ENCODE measurements around the gene SDR9C7. TPM values are rescaled to one million over a fixed set of nuclear protein-coding genes. Genes with fewer than 3 reads are reported as not detected.
A peak's percentile ranks its signal among the peaks of the same experiment; 100 is the strongest.

SDR9C7 gene
- total and polyA plus RNA-seq, 8 donors, result not detected

DNA sequence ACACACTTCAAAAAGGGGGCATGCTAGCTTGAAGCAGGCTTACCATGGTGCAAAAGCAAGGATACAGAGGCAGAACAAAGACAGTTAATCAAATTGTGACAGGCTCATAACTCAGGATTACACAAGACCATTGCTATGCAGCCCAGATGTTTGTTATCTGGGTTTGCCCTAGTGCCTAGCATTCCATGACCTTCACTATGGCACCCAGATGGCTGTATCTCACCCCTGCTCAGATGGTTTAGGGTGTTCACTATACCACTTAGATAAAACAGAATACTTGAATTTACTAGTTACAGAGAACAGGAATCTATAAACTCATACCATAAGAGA lies 56.2 kb downstream of the SDR9C7 start:
- intact Hi-C loops (cut with DNase I), result no loop called here
- ATAC-seq (peak in 1 of 4 donors; percentile 61), DNase-seq (no peak), FAIRE-seq (no peak)
- TF ChIP-seq, protein P1, sequence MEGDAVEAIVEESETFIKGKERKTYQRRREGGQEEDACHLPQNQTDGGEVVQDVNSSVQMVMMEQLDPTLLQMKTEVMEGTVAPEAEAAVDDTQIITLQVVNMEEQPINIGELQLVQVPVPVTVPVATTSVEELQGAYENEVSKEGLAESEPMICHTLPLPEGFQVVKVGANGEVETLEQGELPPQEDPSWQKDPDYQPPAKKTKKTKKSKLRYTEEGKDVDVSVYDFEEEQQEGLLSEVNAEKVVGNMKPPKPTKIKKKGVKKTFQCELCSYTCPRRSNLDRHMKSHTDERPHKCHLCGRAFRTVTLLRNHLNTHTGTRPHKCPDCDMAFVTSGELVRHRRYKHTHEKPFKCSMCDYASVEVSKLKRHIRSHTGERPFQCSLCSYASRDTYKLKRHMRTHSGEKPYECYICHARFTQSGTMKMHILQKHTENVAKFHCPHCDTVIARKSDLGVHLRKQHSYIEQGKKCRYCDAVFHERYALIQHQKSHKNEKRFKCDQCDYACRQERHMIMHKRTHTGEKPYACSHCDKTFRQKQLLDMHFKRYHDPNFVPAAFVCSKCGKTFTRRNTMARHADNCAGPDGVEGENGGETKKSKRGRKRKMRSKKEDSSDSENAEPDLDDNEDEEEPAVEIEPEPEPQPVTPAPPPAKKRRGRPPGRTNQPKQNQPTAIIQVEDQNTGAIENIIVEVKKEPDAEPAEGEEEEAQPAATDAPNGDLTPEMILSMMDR (IDR thresholded peaks at IDR 0.05), result no peak
- no peak overlapping the region for H3K4me3 ChIP-seq
- no peaks in the 10 kb centered on the region for H3K27me3 ChIP-seq
- no peaks in the 10 kb centered on the region for H3K36me3 ChIP-seq
- no peaks in the 10 kb centered on the region for H3K9me3 ChIP-seq
- no peaks in the 10 kb centered on the region for H3K4me1 ChIP-seq
- H3K27ac ChIP-seq, result no peak overlapping the region

DNA sequence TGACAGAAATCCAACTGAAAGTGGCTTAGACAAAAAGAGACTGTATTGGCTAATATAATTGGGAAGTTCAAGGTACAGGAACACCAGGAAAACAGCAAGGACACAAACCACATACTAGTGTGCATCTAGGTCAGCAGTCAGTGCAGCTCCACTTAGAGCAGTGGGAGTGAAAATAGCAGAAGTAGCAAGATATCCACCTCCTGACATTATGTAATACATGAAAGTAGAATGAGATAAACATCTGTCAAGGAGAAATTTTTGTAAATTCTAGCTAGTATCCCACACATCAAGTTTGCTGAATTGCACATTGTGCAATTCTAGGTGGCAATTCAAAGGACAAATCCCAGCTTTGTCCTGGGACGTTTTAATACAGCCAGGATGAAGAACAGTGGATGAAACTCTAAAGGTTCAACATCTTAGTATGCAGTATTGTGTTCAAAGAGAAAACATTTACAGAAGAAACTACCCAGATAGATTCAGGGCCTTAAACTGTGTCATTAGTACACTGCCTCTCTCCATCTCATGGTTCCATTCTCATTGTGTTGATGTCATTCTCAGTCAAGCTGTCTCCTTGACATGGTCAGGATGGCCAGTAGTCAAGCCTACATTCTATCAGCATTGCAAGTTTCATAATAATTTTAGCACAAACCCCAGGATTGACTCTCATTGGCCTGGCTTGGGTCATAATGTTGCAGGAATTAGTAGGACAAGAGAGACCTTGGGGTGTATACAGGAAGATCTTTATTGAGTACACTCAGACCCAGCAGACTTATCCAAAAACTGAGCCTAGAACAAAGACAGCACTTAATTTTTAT lies 56.8 kb downstream of the SDR9C7 start:
- DNase-seq, result no peak
- FAIRE-seq, result no peak
- TF ChIP-seq, protein P1 (IDR thresholded peaks at IDR 0.05), result no peak
- no peak for ATAC-seq
- no peaks in the 10 kb centered on the region for H3K9me3 ChIP-seq
- H3K4me3 ChIP-seq, result no peak overlapping the region
- H3K36me3 ChIP-seq, result no peaks in the 10 kb centered on the region
- H3K27ac ChIP-seq, result no peak overlapping the region
- 42 to 59% methylated on average over 1 of the region's 1 CpG for WGBS, 2 donors
- intact Hi-C loops (cut with DNase I), result no loop called here
- H3K4me1 ChIP-seq, result no peaks in the 10 kb centered on the region
- no peaks in the 10 kb centered on the region for H3K27me3 ChIP-seq

GRCh38 chr12:56874821-56875220 lies 59.4 kb downstream of the SDR9C7 start:
- no peak for FAIRE-seq
- Histone ChIP-seq H3K9me3 (no peaks in the 10 kb centered on the region), H3K4me1 (no peaks in the 10 kb centered on the region), H3K27ac (no peak overlapping the region), H3K4me3 (no peak overlapping the region), H3K27me3 (no peaks in the 10 kb centered on the region), H3K36me3 (no peaks in the 10 kb centered on the region)
- no peak for ATAC-seq
- DNase-seq, result no peak
- TF ChIP-seq, protein P1 (IDR thresholded peaks at IDR 0.05), result no peak
- intact Hi-C loops (cut with DNase I), result no loop called here
- 62 to 66% methylated on average over 1 of the region's 1 CpG for WGBS, 2 donors

DNA sequence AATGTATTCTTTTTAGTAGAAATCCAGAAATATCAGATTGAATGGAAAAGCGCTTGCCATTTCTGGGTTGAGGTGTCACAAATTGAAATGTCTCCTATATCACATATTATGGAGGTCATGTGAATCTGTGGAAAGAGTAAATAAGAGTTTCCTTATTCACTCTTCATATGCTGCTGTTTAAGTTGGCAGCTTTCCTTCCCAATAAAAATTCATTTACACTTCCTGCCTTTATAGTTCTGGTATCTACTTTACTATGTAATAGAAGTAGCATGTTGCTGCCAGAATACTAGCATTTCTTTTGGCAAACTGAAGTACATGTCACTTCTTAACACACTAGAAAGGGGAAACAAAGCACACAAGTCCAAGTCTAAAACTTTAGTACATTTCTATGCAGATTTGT lies 60.8 kb downstream of the SDR9C7 start:
- Histone ChIP-seq H3K4me3 (no peak overlapping the region), H3K27me3 (no peaks in the 10 kb centered on the region), H3K9me3 (no peaks in the 10 kb centered on the region), H3K27ac (no peak overlapping the region), H3K36me3 (no peaks in the 10 kb centered on the region), H3K4me1 (no peaks in the 10 kb centered on the region)
- FAIRE-seq, result no peak
- WGBS, 2 donors, result 0 to 3% methylated on average over 1 of the region's 1 CpG
- no peak for ATAC-seq
- intact Hi-C loops (cut with DNase I), result no loop called here
- no peak for DNase-seq
- TF ChIP-seq, protein P1 (IDR thresholded peaks at IDR 0.05), result no peak

Other genes starting within 250 kb of the SDR9C7 start
- 10 to 100 TPM; 48.8 to 98.1 (median 69.3) TPM for gene PTGES3, start 246.1 kb downstream of the SDR9C7 start, total RNA-seq
- 10 to 100 TPM; 33.4 to 86.4 TPM for gene PTGES3, start 246.1 kb downstream of the SDR9C7 start, polyA plus RNA-seq
- gene NACA, start 209.1 kb downstream of the SDR9C7 start, total RNA-seq, result 100 to 1,000 TPM; 305 to 633 (median 468) TPM
- 100 to 1,000 TPM; 846 to 892 TPM for gene NACA, start 209.1 kb downstream of the SDR9C7 start, polyA plus RNA-seq
- gene PRIM1, start 182.1 kb downstream of the SDR9C7 start, total RNA-seq, result 1 to 10 TPM; 2.8 to 6.5 (median 4.2) TPM
- 1 to 10 TPM; 2.4 to 4.4 TPM for gene PRIM1, start 182.1 kb downstream of the SDR9C7 start, polyA plus RNA-seq
- under 1 TPM in 3 of 6 donors, not detected in 3; 0.12 to 0.66 (median 0.31) TPM for gene HSD17B6, start 171.1 kb downstream of the SDR9C7 start, total RNA-seq
- gene HSD17B6, start 171.1 kb downstream of the SDR9C7 start, polyA plus RNA-seq, result 1 to 10 TPM in 1 of 2 donors, under 1 TPM in 1; 0.15 to 1.3 TPM
- under 1 TPM; 0.08 to 0.35 (median 0.25) TPM for gene RDH16, start 23.2 kb upstream of the SDR9C7 start, total RNA-seq
- gene RDH16, start 23.2 kb upstream of the SDR9C7 start, polyA plus RNA-seq, result under 1 TPM; 0.77 to 0.84 TPM
- gene ZBTB39, start 72.1 kb upstream of the SDR9C7 start, total RNA-seq, result 1 to 10 TPM; 2.4 to 4.3 (median 2.8) TPM
- 1 to 10 TPM; 1.5 to 1.9 TPM for gene ZBTB39, start 72.1 kb upstream of the SDR9C7 start, polyA plus RNA-seq
- not detected for gene TAC3, start 82.1 kb upstream of the SDR9C7 start, total RNA-seq
- 1 to 10 TPM in 1 of 2 donors, under 1 TPM in 1; 0.23 to 4.4 TPM for gene TAC3, start 82.1 kb upstream of the SDR9C7 start, polyA plus RNA-seq
- gene MYO1A, start 115.7 kb upstream of the SDR9C7 start, total RNA-seq, result under 1 TPM in 5 of 6 donors, not detected in 1; 0.22 to 0.65 (median 0.47) TPM
- under 1 TPM; 0.15 to 0.47 TPM for gene MYO1A, start 115.7 kb upstream of the SDR9C7 start, polyA plus RNA-seq
- gene NEMP1, start 144.4 kb upstream of the SDR9C7 start, total RNA-seq, result 1 to 10 TPM; 3.2 to 5.7 (median 4.0) TPM
- gene NEMP1, start 144.4 kb upstream of the SDR9C7 start, polyA plus RNA-seq, result 1 to 10 TPM; 1.1 to 2.4 TPM
- gene NAB2, start 154.7 kb upstream of the SDR9C7 start, total RNA-seq, result 10 to 100 TPM in 1 of 6 donors, 1 to 10 TPM in 5; 2.1 to 12.9 (median 4.6) TPM
- gene NAB2, start 154.7 kb upstream of the SDR9C7 start, polyA plus RNA-seq, result 10 to 100 TPM in 1 of 2 donors, 1 to 10 TPM in 1; 5.8 to 21.3 TPM
- 100 to 1,000 TPM in 1 of 6 donors, 10 to 100 TPM in 5; 31.0 to 116 (median 51.9) TPM for gene STAT6, start 177.0 kb upstream of the SDR9C7 start, total RNA-seq
- 100 to 1,000 TPM; 137 to 141 TPM for gene STAT6, start 177.0 kb upstream of the SDR9C7 start, polyA plus RNA-seq
- gene LRP1, start 194.1 kb upstream of the SDR9C7 start, total RNA-seq, result 10 to 100 TPM; 19.2 to 89.4 (median 38.5) TPM
- gene LRP1, start 194.1 kb upstream of the SDR9C7 start, polyA plus RNA-seq, result 10 to 100 TPM; 12.2 to 15.7 TPM
- not detected for gene LRP1-AS, start 213.2 kb upstream of the SDR9C7 start, total RNA-seq
- gene LRP1-AS, start 213.2 kb upstream of the SDR9C7 start, polyA plus RNA-seq, result not detected